Measurements from ENCODE around the gene FAM13A.

FAM13A gene

DNA sequence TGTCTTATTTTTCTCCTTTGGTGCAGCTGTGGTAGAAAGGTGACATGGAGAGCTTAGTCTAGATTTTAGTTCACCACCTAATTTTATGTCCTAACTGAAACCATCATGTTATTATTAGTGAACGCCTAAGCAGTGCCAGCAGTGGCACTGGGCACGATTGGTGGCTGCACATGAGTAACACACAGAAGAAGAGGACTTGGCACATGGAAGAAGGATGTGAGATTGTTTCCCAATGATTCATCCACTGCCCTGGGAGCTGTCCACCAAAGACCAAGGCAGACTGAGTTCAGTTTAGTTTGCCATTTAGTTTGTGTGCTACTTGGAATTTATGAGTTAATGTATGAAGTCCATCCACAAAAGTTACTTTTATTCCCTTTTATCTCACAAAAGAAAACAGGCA lies 291.3 kb downstream of the FAM13A start:
- TF ChIP-seq CTCF (IDR thresholded peaks at IDR 0.05; ENCODE audit: low read depth, low read length), result no peak
- no peak overlapping the region for H3K4me3 ChIP-seq (ENCODE audit: low read depth, low read length)

- no peak overlapping the region for H3K4me3 ChIP-seq (ENCODE audit: low read depth, low read length)
- no peak for TF ChIP-seq CTCF (IDR thresholded peaks at IDR 0.05; ENCODE audit: low read depth, low read length)
Measured at GRCh38 chr4:88763075-88763474, 293.9 kb downstream of the FAM13A start.

DNA sequence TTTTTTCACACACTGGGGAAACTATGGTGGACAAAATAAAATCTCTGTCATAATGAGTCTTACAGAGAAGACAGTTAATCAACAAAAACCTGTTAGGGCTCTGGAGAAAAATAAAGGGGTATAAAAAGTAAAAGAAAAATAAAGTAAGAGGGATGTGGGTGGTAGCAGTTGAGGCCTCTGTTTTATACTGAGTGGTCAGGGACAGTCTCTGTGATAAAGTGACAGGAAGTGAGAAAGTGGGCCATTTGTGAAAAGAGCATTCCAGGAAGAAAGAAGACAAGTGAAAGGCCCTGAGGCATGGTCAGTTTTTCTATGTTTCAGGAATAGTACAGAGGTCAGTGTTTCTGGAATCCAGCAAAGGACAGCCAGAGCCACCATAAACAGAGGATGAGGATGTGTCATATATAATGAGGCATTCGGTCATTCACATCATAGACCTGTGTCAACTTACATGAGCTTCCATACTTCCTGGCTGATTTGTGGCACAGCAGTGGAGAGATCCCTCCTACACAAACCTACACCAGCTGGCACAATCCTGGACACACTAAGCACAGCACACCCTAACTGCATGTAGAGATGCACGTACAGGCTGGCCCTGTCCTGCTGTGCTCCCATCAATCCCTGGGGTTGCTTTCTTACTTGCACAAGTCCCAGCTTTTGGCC lies 295.0 kb downstream of the FAM13A start:
- no peak overlapping the region for H3K4me3 ChIP-seq (ENCODE audit: low read depth, low read length)

DNA sequence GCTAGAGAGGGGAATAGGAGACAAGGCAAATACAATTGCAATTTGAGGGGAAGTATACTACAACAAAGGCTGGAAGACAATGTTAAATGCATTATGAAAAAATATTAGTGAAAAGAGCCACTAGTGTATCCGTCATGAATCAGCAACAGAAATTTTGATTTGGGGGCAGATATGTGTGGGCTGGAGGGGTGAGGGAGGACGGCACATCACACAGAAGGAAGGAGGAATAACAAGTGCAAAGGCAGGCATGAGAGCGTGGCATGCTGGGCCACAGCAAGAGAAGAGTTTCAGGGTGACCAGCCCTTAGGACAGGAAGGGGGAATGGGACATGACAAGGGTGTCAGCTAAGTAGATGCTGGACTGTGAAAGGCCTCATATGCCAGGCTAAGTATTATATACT lies 295.6 kb downstream of the FAM13A start:
- no peak for TF ChIP-seq CTCF (IDR thresholded peaks at IDR 0.05; ENCODE audit: low read depth, low read length)
- H3K4me3 ChIP-seq (ENCODE audit: low read depth, low read length), result no peak overlapping the region

More for the DNA sequence above, 295.0 kb downstream of the FAM13A start:
- no peak for TF ChIP-seq CTCF (IDR thresholded peaks at IDR 0.05; ENCODE audit: low read depth, low read length)

DNA sequence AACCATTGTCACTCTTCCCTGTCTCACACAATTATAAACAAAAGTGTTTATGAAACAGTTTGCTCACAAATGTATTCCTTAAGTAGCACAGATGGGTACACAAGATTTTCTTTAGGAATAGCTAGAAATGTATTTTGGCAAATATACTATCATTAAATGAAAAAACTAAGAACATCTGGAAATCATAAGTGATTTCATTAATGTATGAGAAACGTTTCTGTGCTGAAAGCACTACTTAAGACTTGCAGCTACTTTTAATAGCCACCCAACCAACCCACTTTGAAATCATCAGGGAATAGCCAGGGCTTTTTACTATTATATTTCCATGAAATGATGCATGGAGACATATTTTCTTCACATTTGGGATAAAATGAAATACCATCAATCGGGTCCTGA lies 297.1 kb downstream of the FAM13A start:
- H3K4me3 ChIP-seq (ENCODE audit: low read depth, low read length), result no peak overlapping the region
- TF ChIP-seq CTCF (IDR thresholded peaks at IDR 0.05; ENCODE audit: low read depth, low read length), result no peak

DNA sequence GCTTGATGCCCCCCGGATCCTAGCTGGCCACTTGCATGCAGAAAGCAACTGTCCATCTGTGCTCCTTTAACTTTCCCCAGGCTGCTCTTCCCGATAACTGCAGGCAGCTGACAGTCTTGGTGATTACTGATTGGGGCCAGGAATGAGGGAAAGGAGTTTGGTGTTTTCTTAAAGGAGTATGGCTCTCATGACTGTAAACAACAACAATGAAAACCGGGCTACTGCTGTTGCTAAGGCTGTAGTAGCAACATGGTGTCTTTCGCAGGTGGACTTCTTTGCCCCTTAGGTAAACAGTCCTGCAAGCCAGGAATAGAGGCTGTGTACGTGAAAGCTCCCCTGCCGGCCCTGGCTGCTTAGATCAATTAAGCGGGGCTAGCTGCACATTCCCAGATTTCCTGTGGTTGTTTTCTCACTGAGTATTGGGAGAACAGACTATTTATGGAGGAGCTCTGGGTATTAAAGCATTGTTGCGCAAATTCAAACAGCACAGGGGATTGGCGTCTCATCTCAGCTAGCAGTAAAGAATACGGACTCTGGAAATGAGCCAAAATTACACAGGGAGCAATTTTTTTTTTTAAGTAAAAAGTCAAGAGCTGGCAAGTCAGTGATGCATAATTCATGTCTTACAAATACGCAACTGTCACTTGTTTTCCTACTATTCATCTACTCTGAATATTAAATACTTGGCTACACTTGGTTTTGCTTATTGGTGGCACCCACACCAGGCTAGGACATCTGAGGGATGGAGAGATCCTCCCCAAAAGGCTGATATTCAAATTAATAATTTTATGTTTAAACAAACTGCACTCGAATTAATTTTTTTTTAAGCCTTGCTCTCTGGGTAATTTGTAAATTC lies 297.7 kb downstream of the FAM13A start:
- no peak overlapping the region for H3K4me3 ChIP-seq (ENCODE audit: low read depth, low read length)
- no peak for TF ChIP-seq CTCF (IDR thresholded peaks at IDR 0.05; ENCODE audit: low read depth, low read length)

DNA sequence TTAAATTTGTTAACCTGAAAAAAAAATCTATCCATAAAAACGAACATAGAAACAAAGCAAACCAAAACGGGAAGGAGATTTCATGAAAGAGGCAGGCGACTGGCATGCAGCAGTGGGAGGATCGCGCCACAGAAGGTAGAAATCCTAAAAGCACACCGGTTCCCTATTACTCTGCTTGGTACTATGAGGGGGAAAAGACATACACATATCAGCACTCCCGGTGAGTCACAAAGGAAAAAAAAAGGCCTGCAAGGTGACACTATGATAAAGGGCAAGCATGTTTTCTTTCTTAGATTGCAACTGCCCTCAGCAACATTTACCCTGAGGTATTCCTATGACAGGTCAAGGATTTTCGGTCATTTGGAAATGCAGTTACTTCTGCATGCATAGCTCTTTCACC lies 298.7 kb downstream of the FAM13A start:
- no peak overlapping the region for H3K4me3 ChIP-seq (ENCODE audit: low read depth, low read length)
- TF ChIP-seq CTCF (IDR thresholded peaks at IDR 0.05; ENCODE audit: low read depth, low read length), result no peak
